ENCODE measurements around the gene DCTN3.
"Not testable (repeated sequence)": the region's sequence is repeated elsewhere in the genome, so short reads cannot be mapped to it uniquely, and the experiment has no call there.

Gene DCTN3

DNA sequence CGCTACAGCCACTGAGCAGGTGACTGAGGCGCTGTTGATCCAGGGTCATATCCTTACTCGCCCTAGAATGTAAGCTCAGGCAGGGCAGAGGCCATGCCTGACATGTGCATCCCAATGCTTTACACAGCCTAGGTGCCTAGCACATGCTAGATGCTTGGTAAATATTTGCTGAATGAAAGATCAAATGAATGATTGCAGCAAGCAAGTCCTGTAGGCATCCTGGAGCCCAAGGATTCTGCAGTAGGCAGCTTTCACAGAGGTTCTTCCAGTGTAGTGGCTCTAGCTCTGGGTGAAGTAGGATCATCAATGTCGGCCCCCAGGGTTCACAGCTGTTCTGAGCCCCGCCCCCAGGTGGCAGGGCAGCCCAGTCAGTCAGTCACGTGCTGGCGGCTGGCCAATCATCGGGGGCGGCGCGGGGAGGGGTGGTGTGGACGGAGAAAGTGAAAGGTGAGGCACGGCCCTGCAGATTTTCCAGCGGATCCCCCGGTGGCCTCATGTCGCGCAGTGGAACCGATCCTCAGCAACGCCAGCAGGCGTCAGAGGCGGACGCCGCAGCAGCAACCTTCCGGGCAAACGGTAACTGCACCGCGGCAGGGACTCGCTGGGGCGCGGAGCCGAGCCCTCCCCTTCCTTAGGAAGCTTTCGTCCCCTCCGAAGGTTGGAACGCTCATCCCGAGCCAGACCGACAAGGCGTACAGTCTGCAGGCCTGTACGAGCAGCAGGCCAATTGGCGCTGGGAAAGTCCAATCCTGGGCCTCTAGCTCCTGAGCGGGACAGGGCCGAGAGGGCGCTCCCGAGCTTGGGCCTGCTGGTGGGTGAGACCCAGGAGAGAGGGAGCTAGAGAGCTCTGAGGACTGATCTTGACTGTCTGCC, 26.2 kb upstream of the DCTN3 start, which contains the start of gene GALT:
Gene GALT, plus strand, starts transcription at position 465 of the 873 bp plus-strand sequence. Its CDS starts 30 bp downstream, at position 495.
- DNase-seq (ENCODE audit: low read depth): peak; percentile 94

DNA sequence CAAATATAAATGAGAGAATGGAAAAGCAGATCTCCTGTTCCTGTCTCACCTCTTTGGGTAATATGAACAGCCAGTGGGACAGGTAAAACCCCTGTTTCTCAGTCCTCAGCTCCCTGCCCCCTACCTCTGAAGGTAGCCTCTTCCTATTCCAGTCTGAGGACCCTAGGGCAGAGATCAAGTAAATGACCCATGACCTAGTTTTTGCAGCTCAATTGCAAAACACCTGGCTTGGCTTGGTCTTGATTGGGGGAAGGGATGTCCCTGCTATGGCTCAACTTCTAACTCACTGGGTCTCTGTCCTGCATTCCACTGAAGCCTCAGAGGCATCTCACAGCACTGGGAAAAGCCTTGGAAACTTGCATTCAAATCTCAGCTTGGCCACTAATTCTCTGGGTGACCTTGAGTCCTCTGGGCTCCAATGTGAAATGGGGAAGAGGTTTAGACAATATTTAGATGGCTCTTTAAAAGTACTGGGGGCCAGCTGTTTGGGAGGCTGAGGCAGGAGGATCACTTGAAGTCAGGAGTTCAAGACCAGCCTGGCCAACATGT, 24.5 kb upstream of the DCTN3 start:
- no peak for DNase-seq (ENCODE audit: low read depth)

DNA sequence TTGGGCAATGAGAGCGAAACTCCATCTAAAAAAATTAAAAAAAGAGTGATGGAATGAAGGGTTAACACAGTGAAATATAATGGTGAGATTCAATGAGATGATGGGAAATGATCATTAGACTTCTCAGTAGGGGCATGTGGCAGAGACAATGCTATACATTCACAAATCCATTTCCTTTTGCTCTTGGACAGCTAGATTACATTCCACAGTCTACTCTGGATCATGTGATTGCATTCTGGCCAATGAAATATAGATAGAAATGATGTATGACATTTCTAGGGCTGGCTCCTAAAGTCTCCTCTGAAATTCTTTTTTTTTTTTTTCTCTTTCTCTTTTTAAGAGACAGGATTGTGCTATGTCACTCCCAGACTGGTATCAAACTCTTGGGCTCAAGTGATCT, 22.4 kb upstream of the DCTN3 start:
- DNase-seq (ENCODE audit: low read depth): no peak

DNA sequence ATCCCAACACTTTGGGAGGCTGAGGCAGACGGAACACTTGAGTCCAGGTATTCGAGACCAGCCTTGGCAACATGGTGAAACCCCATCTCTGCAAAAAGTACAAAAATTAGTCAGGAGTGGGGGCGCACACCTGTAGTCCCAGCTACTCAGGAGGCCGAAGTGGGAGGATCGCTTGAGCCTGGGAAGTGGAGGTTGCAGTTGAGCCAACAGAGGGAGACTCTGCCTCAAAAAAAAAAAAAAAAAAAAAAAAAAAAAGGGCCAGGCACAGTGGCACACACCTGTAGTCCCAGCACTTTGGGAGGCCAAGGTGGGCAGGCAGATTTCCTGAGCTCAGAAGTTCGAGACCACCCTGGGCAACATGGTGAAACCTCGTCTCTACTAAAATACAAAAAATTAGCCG, 19.0 kb upstream of the DCTN3 start:
- DNase-seq (ENCODE audit: low read depth): not testable (repeated sequence)

DNA sequence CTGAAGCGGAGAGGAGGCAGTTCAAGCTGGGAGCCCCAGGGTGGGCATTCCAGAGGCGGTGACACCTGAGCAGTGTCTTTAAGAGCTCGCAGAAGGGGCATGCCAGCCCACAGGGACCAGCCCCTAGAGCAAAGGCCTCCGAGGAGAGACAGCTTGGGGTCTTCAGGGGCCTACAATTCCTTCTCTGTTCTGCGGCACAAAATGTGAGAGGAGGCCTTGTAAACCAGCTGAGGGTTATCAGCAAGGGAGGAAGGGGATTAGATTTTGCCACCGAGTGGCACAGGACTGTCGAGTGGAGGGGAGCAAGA, 17.8 kb upstream of the DCTN3 start:
- no peak for DNase-seq (ENCODE audit: low read depth)

DNA sequence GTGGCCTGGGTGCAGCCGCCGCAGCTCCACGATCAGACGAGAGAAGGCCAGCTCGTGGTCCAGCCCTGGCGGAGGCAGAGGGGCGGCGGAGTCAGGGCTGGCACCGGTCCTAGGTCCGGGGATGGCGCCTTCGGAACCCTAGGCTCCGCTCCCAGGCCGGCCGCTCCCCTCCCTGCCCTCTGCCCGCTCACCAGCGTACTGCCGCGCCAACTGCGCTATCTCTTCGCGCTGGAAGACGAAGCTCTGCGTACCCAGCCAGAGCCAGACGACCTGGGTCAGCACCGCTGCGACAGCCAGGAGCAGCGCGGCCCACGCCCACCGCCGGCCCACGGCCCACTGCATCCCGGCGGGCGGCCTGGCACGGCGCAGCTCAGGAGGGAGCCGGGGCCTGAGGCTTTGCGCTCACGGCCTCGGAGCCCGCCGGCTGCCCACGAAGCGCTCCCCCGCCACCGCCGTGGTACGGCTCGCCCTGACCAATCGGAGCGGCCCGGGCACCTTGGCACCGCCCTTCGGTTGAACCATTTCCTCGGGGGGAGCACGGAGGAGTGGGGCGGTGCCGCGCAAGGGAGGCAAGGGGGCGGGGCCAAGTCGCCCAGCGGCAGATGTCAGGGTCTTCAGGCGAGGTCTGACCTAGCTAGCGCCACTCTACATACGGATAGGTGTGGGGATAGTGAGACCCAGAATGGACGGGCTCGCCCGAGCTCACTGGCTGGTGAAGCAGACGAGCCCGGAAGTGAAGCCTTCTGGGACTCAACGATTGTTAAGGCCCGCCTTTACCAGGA, 17.3 kb upstream of the DCTN3 start, which contains the start of gene SIGMAR1:
Gene SIGMAR1, minus strand, starts transcription at position 432 of the 782 bp plus-strand sequence. Its CDS starts 90 bp downstream, at position 342.
- peak; percentile 83 for DNase-seq (ENCODE audit: low read depth)

DNA sequence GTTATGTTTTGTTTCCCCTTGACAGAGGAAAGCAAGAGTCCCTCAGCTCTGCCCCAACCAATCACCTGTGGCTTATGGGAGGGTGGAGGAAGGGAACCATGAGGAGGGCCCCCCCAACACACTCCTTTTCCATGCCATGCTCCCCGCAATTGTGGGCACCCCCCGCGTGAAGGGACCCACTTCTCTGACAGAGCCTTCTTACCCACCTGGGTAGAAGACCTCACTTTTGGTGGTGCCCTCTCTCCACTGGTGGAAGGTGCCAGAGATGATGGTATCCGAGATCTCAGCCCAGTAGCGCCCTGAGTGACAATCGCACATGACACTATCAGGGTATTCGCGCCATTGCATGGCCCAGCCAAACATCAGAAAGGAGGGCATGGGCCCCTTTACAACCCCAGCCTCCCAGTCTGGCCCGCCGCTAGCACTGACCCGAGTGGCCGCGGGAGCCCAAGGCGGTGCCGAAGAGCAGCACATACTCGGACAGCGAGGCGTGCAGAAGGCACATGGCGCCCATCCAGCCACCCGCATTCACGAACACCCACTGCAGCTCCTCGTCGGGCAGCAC, 16.6 kb upstream of the DCTN3 start:
- DNase-seq (ENCODE audit: low read depth): no peak

DNA sequence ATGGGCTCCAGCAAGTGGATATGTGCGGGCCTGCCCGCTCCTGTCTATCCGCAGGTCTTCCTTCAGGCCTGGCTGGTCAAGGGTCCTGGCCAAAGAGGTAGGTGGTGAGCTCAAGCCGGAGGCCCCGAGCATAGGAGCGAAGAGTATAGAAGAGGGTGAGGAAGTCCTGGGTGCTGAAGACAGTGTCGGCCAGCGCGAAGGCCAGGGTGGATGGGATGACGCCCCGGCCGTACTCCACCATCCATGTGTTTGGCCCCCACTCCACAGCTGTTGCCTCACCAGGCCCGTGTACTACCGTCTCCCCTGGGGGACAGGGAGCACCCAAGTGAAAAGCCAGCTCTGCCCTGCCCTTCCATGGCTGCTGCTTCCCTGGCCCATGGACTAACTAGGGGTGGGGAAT, 15.3 kb upstream of the DCTN3 start:
- DNase-seq (ENCODE audit: low read depth): no peak

DNA sequence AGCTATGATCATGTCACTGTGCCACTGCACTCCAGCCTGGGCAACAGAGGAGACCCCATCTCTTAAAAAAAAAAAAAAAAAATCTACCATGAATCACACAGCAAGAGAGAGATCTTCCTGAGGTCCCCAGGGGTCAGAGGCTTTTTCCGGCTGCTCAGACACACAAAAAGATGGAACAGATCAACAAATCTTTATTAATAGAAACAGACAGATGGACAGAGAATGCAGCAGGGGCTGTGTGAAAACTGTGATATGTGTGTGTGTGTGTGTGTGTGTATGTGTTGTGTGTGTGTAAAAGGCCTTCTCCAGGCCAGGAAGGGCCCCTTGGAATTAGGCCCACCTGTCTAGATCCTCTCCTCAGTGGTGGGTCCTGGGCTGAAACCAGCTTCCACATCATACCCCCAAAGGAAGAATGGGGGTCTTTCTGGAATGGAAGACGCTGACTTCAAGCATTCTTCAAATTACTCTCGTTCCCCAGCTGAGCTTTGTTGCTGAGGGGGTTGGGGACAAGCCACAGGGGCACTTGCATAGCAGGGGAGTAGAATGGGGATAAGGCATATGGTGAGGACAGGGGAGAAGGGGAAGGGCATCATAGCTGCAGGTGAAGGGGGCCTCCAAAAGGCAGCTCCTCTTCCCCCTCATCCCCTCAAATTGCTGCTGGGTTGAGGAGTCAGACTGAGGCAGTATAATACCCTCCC, 14.4 kb upstream of the DCTN3 start:
- DNase-seq (ENCODE audit: low read depth): no peak

DNA sequence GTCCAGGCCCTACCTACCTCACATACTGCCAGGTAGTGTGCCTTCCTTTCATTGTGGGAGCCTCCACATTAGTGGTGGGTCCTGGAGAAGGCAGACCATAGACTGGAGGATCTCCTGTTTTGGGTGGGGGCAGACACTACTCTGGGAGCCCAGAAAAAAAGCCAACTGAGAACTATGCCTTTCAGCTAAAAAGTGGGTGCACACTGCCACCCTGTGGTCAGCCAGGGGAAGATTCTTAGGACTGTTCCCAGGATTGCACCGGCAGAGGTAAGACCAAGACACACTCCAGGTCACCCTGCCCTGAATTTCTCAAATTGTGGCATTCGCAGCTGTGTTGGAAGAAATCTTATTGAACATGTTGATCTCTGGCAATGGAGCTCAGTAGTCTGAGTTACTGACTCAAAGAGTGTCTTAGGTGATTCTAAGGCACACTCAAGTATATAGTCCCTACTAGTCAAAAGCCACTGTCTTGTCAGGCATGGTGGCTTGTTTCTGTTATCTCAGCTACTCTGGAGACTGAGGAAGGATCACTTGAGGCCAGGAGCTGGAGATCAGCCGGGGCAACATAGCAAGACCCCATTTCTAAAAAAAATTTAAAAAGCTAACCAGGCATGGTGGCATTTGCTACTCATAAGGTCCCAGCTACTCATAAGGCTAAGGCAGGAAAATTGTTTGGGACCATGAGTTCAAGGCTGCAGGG, 13.7 kb upstream of the DCTN3 start:
- no peak for DNase-seq (ENCODE audit: low read depth)

DNA sequence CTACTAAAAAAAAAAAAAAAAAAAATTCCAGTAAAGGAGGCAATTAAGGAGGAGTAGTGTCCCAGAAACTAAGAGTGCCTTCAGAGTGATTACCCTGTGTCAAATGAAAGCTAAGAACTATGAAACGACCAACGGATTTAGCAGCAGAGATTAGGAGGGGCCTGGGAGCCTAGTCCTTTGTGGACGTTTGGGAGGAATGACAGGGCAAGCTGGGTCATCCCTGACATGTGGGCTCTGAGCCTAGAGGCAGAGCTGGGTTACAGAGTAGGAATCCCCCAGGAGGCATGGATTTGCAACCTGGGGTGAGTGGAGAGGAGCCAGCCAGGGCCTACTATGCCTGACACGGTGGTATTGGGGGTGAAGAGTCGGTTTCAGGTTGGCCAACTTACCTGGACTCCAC, 12.9 kb upstream of the DCTN3 start:
- no peak for DNase-seq (ENCODE audit: low read depth)

DNA sequence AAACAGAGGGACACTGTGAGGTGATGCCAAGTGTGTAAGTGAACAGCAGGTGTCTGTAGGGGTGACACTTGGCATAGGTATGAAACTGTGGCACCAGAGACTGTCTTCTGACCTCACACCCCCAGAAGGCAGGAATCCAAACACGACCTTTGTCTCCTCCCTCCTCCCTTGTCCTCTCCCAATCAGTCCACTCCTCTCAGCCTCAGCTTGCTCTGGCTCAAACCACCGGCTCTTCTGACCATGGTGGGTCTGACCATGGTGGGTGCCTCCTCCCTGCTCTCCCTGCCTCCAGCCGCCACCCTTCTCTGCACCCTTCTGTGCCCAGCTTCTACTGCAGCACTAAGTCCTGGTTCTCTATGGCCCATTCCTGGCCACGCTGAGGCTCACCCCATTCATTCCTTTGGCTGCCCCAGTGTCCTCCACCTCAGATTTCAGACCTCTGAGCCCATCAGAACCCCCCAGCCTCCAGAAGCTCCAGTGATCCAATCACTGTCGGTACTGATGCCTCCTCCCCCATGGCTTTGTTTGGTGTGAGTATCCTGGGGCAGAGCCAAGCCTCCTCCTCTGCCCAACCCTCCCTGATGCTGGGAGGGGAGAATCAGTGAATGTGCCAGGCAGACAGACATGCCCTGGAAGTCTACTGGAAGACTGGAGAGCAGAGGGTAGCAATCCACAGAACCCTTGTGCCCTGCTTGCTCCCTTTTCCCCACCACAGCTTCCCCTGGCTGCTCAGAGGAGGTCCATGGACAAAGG, 10.3 kb upstream of the DCTN3 start:
- no peak for DNase-seq (ENCODE audit: low read depth)

DNA sequence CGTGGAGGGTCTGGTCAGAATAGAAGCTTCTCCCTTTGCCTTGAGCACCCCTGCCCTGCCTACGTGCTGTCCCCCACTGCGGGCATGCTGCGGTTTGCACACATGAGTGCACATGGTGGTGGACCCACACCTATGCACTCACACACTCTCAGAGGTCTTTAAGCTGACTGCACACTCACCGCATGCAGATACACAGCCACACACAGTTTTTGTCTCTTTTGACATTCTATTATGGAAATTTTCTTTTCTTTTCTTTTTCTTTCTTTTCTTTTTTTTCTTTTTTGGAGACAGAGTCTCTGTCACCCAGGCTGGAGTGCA, 9.2 kb upstream of the DCTN3 start:
- no peak for DNase-seq (ENCODE audit: low read depth)

DNA sequence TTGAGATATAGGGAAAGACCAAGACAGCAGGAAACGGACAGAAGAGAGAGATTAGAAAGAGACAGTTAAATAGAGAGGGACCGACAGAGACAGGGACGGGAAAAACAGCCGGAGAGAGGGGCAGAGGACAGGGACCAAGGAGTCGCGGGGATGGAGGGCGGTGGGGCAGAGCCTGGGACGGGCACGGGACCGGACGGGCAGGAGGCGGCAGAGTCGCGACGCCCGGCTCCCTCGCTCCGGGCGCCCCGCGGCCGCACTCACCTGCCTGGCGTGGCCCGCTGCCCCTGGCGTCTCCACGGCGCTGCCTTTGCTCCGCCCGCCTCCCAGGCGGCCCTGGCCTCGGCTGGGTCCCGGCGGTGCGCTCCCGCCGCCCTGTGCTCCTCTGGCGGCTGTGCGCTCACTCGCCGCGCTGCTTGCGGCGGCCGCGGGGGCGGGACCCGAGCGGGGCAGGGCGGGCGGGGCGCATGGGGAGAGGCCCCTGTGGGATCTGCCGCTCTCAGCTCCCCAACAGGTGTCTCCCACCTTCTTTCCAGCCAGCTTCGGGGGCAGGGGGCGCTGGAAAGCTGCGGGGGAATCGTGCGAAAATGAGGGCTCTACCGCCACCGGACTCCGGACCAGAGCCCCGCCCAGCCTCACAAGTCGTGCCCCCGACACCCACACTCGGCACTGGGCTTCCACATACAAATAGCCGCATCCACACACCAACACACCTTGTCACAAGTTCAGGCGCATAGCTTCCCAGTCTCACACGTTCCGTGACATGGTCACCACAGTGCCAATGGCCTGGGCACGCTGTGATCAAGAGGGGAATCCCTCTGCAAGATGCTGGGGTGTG, 8.6 kb upstream of the DCTN3 start, which contains the start of gene ARID3C:
Gene ARID3C, minus strand, starts transcription at position 411 of the 835 bp plus-strand sequence. CDS start 1,052 bp downstream, outside the sequence.
- no peak for DNase-seq (ENCODE audit: low read depth)

DNA sequence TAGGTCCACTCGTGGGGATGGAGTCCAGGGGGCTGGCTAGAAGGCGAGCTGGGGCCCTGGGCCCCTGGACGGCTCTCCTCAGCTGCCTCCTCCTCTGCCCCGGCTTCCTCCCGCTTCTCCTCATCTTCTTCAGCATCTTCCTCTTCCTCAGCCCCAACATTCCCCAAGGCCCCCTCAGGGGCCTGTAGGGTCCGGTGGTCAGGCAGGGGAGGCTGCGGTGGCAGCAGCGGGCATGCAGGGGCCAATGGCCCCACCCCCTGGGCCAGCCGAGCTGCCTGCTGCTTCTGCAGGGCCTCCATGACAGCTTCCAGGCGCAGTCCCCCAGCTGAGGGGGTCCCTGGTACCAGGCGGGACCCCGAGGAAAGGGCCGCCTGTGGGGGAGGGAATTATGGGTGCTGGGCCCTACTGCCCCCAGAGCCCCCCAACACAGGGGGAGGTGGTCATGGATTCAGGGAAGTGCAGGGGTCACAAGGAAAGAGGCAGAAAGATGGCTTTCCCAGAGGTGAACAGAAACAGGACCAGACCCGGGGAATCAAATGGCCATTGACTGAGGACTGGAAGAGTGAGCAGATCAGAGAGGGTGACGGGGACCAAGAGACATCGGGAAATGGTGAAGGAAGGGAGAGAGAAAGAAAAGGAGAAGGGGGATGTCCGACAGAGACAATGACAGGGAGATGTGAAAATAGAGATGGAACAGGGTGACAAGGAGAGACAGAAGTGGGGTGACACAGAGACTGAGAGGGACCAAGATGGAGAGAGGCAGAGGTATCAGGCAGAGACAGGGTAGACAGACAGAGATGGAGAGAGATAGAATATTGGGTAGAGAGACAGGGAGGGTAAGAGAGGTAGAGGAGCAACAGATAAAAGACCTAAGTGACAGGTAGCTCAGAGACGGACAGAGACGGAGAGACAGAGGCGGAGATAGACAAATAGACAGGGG, 7.7 kb upstream of the DCTN3 start:
- no peak for DNase-seq (ENCODE audit: low read depth)

DNA sequence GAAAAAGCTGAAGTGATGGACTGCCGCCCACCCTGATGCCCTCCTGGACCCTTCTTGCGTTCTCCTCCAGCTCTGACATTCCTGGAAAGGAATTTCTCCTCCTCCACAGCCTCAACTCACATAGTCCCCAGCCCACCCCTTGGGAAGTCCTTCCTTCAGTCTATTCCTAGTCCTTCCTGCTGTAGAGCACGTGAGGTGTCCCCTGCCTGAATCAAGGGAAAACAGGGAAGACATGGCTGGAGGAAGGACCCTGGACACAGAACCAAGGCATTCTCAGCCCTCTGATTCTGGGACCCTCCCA, 4.8 kb upstream of the DCTN3 start:
- DNase-seq (ENCODE audit: low read depth): no peak

DNA sequence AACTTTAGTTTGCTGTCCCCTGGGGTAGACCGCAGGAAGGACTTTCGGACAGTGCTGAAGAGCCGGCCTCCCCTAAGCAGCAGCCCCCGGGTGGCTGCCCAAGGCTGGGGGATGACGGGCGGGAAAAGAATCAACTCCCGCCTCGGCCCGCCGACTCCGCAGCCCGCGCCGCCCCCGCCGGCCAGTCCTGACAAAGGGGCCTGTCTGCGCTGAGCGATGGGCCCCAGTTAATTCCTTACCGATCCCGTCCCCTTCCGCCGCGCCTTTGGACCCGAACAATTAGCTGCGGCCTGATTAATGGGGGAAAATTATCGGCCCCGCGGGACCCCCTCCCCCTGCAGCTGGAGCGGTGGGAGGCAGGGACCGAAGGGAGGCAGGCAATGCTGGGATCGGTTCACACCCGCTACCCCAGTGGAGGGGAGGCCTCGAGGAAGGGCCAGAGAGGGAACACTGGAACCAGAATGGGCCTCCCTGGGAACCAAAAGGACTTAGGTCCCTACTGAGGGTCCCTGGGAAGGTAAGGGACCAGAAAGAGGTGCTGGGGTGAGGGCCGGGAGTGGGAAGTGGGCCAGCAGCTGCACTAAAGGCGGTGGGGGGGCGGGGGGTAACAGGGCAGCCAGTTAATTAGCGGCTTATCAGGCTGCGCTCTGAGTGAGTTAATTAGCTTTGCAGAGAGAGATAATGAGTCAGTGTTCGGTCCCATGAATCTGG, 4.3 kb upstream of the DCTN3 start:
- DNase-seq (ENCODE audit: low read depth): no peak

All from stimulated activated CD8-positive, alpha-beta memory T cell treated with anti-CD3 and anti-CD28 coated beads, Interleukin-7, amount 100 ng/mL, for 24 hours (primary cell).